ENCODE measurements around the gene BPTF.
A peak's percentile ranks its signal among the peaks of the same experiment; 100 is the strongest.

Gene BPTF

GRCh38 chr17:67994817-67995569 is 169.7 kb downstream of the BPTF start:
- Histone ChIP-seq H3K4me1 (ENCODE audit: control insufficient read depth, insufficient read depth, low read length) (peaks cover 20% of the 10 kb centered on the region), H3K36me3 (ENCODE audit: control insufficient read depth in 2 of 2, insufficient read depth in 1 of 2, low read length in 2 of 2) (peaks cover 0 to 4% of the 10 kb centered on the region in 2 experiments; a peak in 1 of 3 replicates), H3K9me3 (ENCODE audit: control insufficient read depth, insufficient read depth, low read depth, low read length) (no peaks in the 10 kb centered on the region), H3K4me3 (ENCODE audit: low read depth, low read length) (peak overlapping the region; percentile 51), H3K27ac (ENCODE audit: extremely low read depth, low read depth, low read length) (peak overlapping the region; percentile 71)
- POLR2A ChIA-PET, result interaction anchor here (0.8 to 2.9 kb wide), 5 partner anchors 14 to 252 kb away, joined by 3 to 13 read pairs (median 3); partner anchors contain the start of gene KPNA2
- CTCF ChIA-PET, result interaction anchor here (0.5 to 7.0 kb wide), 9 partner anchors 16 to 774 kb away, joined by 3 to 42 read pairs (median 4); no protein-coding TSS in a partner anchor
- no peak for TF ChIP-seq KLF7 (tag by site-specific recombination; IDR thresholded peaks at IDR 0.05; ENCODE audit: borderline replicate concordance)
- TF ChIP-seq TSHZ1 (tag by site-specific recombination; IDR thresholded peaks at IDR 0.05; ENCODE audit: borderline replicate concordance), result peak; percentile 68; the same call in 1 of the 2 replicates
- TF ChIP-seq PRDM4 (tag by site-specific recombination; IDR thresholded peaks at IDR 0.05), result peak; percentile 31; the same call in 1 of the 2 replicates
- peak; percentile 17; the same call in 1 of the 2 replicates for TF ChIP-seq ZNF2 (tag by site-specific recombination; IDR thresholded peaks at IDR 0.05)
- TF ChIP-seq KLF10 (tag by site-specific recombination; IDR thresholded peaks at IDR 0.05), result peak; percentile 43; the same call in 1 of the 2 replicates
- TF ChIP-seq INSM2 (tag by site-specific recombination; IDR thresholded peaks at IDR 0.05), result peak; percentile 86
- TF ChIP-seq SP7 (tag by site-specific recombination; IDR thresholded peaks at IDR 0.05), result peak; percentile 84
- peak; percentile 50; the same call in 1 of the 2 replicates for TF ChIP-seq ZNF639 (tag by site-specific recombination; IDR thresholded peaks at IDR 0.05)
- peak; percentile 66 for TF ChIP-seq ZBTB21 (tag by site-specific recombination; IDR thresholded peaks at IDR 0.05)
- no peak for TF ChIP-seq ZNF391 (tag by site-specific recombination; IDR thresholded peaks at IDR 0.05; ENCODE audit: borderline replicate concordance, low read depth)
- TF ChIP-seq SCRT1 (tag by site-specific recombination; IDR thresholded peaks at IDR 0.05; ENCODE audit: borderline replicate concordance), result peak; percentile 53; the same call in 1 of the 2 replicates
- TF ChIP-seq SCRT2 (tag by site-specific recombination; IDR thresholded peaks at IDR 0.05), result peak; percentile 91
- TF ChIP-seq PRDM6 (tag by site-specific recombination; IDR thresholded peaks at IDR 0.05), result peak; percentile 86
- no peak for TF ChIP-seq ZNF561 (tag by site-specific recombination; IDR thresholded peaks at IDR 0.05; ENCODE audit: borderline replicate concordance)
- 0 out of 2 replicates have a peak, but pooled peaks have one; percentile 16 for TF ChIP-seq ATF2 (tag by site-specific recombination; IDR thresholded peaks at IDR 0.05; ENCODE audit: low read depth)
- TF ChIP-seq MZF1 (tag by site-specific recombination; IDR thresholded peaks at IDR 0.05; ENCODE audit: borderline replicate concordance), result peak; percentile 76; the same call in 1 of the 2 replicates
- TF ChIP-seq OVOL3 (tag by site-specific recombination; IDR thresholded peaks at IDR 0.05), result 0 out of 2 replicates have a peak, but pooled peaks have one; percentile 20
- 0 out of 2 replicates have a peak, but pooled peaks have one; percentile 7 for TF ChIP-seq ZSCAN4 (tag by site-specific recombination; IDR thresholded peaks at IDR 0.05)
- no peak for TF ChIP-seq ZNF677 (tag by site-specific recombination; IDR thresholded peaks at IDR 0.05)
- peak; percentile 62 for TF ChIP-seq ZEB2 (tag by site-specific recombination; IDR thresholded peaks at IDR 0.05)
- TF ChIP-seq ZNF239 (tag by site-specific recombination; IDR thresholded peaks at IDR 0.05), result no peak
- TF ChIP-seq KLF8 (tag by site-specific recombination; IDR thresholded peaks at IDR 0.05), result peak; percentile 61; the same call in 1 of the 2 replicates
